ENCODE data around the gene SERPINA12. TPM values are rescaled to one million over a fixed set of nuclear protein-coding genes. Genes with fewer than 3 reads are reported as not detected.

Gene SERPINA12
- total RNA-seq, 2 donors from 2014 or later: 0.82 to 1.1 TPM

DNA sequence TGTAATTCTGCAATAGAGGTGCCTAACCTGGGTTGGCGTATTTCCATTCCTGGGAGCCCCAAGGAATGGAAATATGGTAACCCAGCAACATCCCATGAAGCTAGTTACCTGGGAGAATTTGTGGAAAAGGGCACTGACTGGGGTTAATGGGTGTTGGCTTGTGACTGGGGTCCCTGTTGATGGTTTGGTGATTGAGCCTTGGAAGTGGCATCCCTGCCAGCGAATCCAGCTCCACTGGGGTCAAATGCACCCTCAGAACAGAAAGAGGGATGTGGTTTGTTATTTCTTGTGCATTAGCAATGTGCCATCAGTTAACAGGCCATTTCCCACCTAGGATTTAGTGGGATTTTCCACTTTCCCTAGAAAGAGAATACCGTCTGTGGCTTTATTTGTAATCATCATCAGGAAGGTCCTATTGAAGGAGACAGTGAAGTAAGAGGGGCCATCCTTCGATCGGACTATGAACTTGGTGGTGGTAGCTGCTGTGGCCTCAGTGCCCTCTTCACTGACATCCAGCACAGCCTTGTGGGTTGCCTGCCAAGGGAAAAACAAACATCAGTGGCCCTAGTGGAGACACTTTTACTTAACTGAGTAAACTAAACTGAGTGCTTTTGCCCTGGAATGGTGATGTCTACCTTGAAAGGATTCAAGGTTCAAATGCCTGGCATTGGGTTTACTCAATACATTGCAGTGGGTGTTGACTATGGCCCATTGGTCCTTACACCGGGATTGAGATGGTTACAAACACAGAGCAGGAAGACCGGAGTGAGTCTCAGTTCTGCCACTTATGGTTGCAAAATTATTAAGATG, 46.3 kb downstream of the SERPINA12 start:
- no peaks in the 10 kb centered on the region for H3K9me3 ChIP-seq
- intact Hi-C loops (cut with DNase I): no loop called here
- no peak overlapping the region for H3K27ac ChIP-seq
- H3K27me3 ChIP-seq (replicated peaks; ENCODE audit: insufficient read depth): no peaks in the 10 kb centered on the region
- no peaks in the 10 kb centered on the region for H3K36me3 ChIP-seq
- DNase-seq (ENCODE audit: low spot score): no peak
- 94% methylated on average over 7 of the region's 7 CpGs for WGBS
- no peak overlapping the region for H3K4me3 ChIP-seq
- H3K4me1 ChIP-seq (replicated peaks): no peaks in the 10 kb centered on the region
- TF ChIP-seq POLR2AphosphoS5 (IDR thresholded peaks at IDR 0.05): no peak
- TF ChIP-seq, protein P1, sequence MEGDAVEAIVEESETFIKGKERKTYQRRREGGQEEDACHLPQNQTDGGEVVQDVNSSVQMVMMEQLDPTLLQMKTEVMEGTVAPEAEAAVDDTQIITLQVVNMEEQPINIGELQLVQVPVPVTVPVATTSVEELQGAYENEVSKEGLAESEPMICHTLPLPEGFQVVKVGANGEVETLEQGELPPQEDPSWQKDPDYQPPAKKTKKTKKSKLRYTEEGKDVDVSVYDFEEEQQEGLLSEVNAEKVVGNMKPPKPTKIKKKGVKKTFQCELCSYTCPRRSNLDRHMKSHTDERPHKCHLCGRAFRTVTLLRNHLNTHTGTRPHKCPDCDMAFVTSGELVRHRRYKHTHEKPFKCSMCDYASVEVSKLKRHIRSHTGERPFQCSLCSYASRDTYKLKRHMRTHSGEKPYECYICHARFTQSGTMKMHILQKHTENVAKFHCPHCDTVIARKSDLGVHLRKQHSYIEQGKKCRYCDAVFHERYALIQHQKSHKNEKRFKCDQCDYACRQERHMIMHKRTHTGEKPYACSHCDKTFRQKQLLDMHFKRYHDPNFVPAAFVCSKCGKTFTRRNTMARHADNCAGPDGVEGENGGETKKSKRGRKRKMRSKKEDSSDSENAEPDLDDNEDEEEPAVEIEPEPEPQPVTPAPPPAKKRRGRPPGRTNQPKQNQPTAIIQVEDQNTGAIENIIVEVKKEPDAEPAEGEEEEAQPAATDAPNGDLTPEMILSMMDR (IDR thresholded peaks at IDR 0.05): no peak
- no peak for TF ChIP-seq POLR2A (IDR thresholded peaks at IDR 0.05)

DNA sequence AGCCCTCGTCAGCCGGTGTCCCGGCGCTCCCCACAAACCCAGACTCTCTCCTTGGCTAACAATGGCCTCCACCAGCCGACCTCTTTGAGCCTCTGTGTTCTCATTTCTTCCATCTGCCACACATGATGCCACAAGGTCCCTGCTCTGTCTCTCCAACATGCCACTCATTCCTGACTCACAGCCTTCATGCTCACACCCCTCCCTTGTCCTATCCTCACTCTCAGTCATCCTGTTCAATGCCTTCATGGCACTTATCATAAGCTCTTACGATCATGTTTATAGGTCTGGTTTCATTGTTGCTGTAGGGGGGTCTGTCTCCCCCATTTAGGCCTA, 47.1 kb downstream of the SERPINA12 start:
- intact Hi-C loops (cut with DNase I): no loop called here

DNA sequence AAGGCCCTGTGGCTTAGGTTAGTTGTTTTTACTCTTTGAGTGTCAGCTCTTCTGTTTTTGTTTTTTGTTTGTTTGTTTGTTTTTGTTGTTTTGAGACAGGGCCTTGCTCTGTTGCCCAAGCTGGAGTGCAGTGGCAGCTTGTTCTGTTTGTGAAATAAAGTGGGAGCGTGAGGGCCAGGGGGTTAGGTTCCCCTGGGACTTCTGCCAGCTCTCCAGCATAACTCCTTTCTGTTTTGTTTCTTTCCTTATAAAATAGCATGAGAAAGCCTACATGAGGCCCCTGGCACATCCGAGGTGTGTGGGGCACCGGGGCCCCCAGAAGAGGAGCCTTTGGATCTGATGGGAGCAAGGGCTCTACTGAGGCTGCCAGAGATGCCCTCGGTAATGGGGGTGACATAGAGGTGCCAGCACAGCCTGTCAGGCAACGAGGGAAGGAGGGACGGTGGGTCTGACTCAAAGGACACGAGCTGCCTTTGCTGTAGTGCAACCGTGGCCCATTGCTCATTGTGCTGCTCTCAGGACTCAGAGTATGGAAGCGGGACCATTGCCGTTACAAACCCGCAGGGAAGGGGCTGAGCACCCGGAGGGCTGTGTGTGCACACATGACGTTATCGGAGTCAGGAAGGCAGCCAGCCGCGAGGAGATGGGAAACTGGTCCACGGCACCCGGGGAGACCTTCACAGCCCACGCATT, 47.6 kb downstream of the SERPINA12 start:
- no peak for TF ChIP-seq POLR2AphosphoS5 (IDR thresholded peaks at IDR 0.05)
- TF ChIP-seq, protein P1 (IDR thresholded peaks at IDR 0.05): no peak
- no peak for TF ChIP-seq POLR2A (IDR thresholded peaks at IDR 0.05)
- Histone ChIP-seq H3K36me3 (no peaks in the 10 kb centered on the region), H3K27ac (no peak overlapping the region), H3K4me1 (replicated peaks) (no peaks in the 10 kb centered on the region), H3K4me3 (no peak overlapping the region), H3K9me3 (no peaks in the 10 kb centered on the region), H3K27me3 (replicated peaks; ENCODE audit: insufficient read depth) (no peaks in the 10 kb centered on the region)
- WGBS: 80% methylated on average over 19 of the region's 19 CpGs
- no peak for DNase-seq (ENCODE audit: low spot score)
- intact Hi-C loops (cut with DNase I): no loop called here

More for the DNA sequence above, 47.1 kb downstream of the SERPINA12 start:
- Histone ChIP-seq H3K4me3 (no peak overlapping the region), H3K27me3 (replicated peaks; ENCODE audit: insufficient read depth) (no peaks in the 10 kb centered on the region), H3K36me3 (no peaks in the 10 kb centered on the region), H3K27ac (no peak overlapping the region), H3K4me1 (replicated peaks) (no peaks in the 10 kb centered on the region), H3K9me3 (no peaks in the 10 kb centered on the region)
- no peak for DNase-seq (ENCODE audit: low spot score)
- TF ChIP-seq, protein P1 (IDR thresholded peaks at IDR 0.05): no peak
- TF ChIP-seq POLR2A (IDR thresholded peaks at IDR 0.05) (no peak), POLR2AphosphoS5 (IDR thresholded peaks at IDR 0.05) (no peak)
- 94% methylated on average over 6 of the region's 6 CpGs for WGBS

DNA sequence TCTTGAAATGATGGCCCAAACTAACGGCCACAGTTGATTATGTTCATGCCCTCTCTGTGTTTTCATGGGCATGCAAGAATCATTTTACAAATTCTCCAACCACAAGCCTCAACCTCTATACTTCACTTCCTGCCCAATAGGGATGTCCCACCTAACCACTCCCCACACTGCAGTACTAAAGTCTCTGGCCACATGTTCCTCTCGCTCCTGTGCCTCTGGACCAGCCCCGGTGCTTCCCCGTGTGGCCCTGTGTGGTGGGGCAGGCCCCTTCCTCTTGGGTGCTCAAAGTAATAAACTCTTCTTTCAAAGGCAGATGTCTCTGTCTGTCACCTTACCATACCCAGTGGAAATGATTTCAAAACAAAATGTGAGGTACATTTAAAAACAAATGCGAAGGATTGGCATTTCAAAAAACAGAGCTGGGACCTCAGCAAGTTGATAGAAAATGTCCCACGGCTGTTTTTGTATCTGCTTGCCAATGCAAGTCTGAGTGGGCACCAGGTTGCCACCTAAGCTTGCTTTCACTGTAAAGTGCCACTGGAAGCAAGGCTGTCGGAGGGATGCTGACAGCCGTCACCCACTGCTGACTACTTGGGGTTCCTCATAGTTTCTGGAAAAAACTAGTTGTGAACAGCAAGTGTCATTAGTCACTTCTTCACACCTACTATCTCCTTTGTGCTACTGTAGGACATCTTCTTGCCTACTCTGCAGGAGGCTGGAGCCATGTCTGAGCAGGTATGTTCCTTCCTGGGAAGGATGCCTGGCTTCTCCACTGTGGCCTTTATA, 48.4 kb downstream of the SERPINA12 start:
- Histone ChIP-seq H3K27me3 (replicated peaks; ENCODE audit: insufficient read depth) (no peaks in the 10 kb centered on the region), H3K4me3 (no peak overlapping the region), H3K4me1 (replicated peaks) (no peaks in the 10 kb centered on the region), H3K27ac (no peak overlapping the region), H3K36me3 (no peaks in the 10 kb centered on the region), H3K9me3 (no peaks in the 10 kb centered on the region)
- intact Hi-C loops (cut with DNase I): no loop called here
- no peak for DNase-seq (ENCODE audit: low spot score)
- WGBS: 85% methylated on average over 8 of the region's 8 CpGs
- no peak for TF ChIP-seq POLR2A (IDR thresholded peaks at IDR 0.05)
- TF ChIP-seq POLR2AphosphoS5 (IDR thresholded peaks at IDR 0.05): no peak
- TF ChIP-seq, protein P1 (IDR thresholded peaks at IDR 0.05): no peak
